Liver (tissue), 3 donors: ENCODE data around the gene LINGO4.

Source experiments
- EGR1 ChIP-seq, 2 donors: IDR thresholded peaks; 2 replicates each; pipeline ENCODE4 v1.6.1; 2016 to 2018; ENCODE audit warnings: antibody characterized with exemption in 2 of 2, low read depth in 2 of 2
- FOXA2 ChIP-seq: IDR thresholded peaks from 2 replicates; pipeline ENCODE4 v1.6.1; 2016; ENCODE audit warnings: antibody characterized with exemption
- GABPA ChIP-seq, 2 donors: IDR thresholded peaks in 1 of 2; conservative IDR thresholded peaks in 1 of 2; 2 replicates each; pipeline ENCODE4 v1.6.1; 2016; ENCODE audit warnings: antibody characterized with exemption in 2 of 2, mild to moderate bottlenecking in 1 of 2, moderate library complexity in 1 of 2
- JUND ChIP-seq, 2 donors: IDR thresholded peaks; 2 replicates each; pipeline ENCODE4 v1.6.1; 2016; ENCODE audit warnings: antibody characterized with exemption in 2 of 2
- NR2F2 ChIP-seq: IDR thresholded peaks from 2 replicates; pipeline ENCODE4 v1.6.1; 2016; ENCODE audit warnings: antibody characterized with exemption
- RAD21 ChIP-seq, 2 donors: IDR thresholded peaks; 2 replicates each; pipeline ENCODE4 v1.6.1; 2016; ENCODE audit warnings: antibody characterized with exemption in 2 of 2, mild to moderate bottlenecking in 2 of 2
- TAF1 ChIP-seq: conservative IDR thresholded peaks from 2 replicates; pipeline ENCODE4 v1.6.1; 2016; ENCODE audit warnings: antibody characterized with exemption, mild to moderate bottlenecking
- YY1 ChIP-seq: IDR thresholded peaks from 2 replicates; pipeline ENCODE4 v1.6.1; 2016; ENCODE audit warnings: antibody characterized with exemption, mild to moderate bottlenecking
- TF ChIP-seq, protein P1 (sequence below): fragments of 150-350 bp; IDR thresholded peaks from 2 replicates; pipeline ENCODE4 v1.5.1; 2017; ENCODE audit warnings: improper control_type of control experiment, low read depth, low read length; ENCODE audit not compliant: missing input control
- TF ChIP-seq, protein P2 (sequence below): IDR thresholded peaks from 2 replicates; pipeline ENCODE4 v1.6.1; 2016; ENCODE audit warnings: antibody characterized with exemption
- TF ChIP-seq, protein P3 (sequence below): IDR thresholded peaks from 2 replicates; pipeline ENCODE4 v1.6.1; 2016; ENCODE audit warnings: antibody characterized with exemption
- donor health status: healthy.
- donor health status: healthy.

DNA sequence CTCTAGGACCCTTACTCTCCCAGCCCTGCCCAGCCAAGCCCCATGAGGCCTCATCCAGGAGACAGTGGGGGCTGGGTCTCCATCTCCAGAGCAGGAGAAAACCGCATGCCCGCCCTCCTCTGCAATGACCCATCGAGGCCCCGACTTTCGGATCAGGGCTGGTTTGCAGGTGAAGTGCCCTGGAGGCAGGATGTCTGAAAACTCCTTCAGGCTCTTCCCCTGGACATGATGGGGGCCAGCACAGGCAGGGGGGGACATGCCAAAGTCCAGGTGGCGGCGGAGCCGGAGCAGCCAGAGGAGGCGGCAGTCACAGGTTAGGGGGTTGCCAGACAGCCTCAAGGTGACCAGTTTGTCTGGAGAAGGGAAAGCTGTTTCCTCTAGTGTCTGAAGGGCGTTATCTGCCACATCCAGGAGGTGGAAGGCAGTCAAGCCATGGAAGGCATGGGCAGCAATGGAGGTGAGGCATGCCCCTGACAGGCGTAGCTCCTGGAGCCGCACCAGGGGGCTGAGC lies 3.9 kb downstream of the LINGO4 start:
- TF ChIP-seq, protein P1, sequence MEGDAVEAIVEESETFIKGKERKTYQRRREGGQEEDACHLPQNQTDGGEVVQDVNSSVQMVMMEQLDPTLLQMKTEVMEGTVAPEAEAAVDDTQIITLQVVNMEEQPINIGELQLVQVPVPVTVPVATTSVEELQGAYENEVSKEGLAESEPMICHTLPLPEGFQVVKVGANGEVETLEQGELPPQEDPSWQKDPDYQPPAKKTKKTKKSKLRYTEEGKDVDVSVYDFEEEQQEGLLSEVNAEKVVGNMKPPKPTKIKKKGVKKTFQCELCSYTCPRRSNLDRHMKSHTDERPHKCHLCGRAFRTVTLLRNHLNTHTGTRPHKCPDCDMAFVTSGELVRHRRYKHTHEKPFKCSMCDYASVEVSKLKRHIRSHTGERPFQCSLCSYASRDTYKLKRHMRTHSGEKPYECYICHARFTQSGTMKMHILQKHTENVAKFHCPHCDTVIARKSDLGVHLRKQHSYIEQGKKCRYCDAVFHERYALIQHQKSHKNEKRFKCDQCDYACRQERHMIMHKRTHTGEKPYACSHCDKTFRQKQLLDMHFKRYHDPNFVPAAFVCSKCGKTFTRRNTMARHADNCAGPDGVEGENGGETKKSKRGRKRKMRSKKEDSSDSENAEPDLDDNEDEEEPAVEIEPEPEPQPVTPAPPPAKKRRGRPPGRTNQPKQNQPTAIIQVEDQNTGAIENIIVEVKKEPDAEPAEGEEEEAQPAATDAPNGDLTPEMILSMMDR: no peak
- no peak for TF ChIP-seq JUND (IDR thresholded peaks at IDR 0.05)
- no peak for TF ChIP-seq FOXA2
- TF ChIP-seq, protein P2, sequence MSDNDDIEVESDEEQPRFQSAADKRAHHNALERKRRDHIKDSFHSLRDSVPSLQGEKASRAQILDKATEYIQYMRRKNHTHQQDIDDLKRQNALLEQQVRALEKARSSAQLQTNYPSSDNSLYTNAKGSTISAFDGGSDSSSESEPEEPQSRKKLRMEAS: no peak
- no peak for TF ChIP-seq EGR1 (IDR thresholded peaks at IDR 0.05; ENCODE audit: low read depth in 2 of 2)
- TF ChIP-seq, protein P3, sequence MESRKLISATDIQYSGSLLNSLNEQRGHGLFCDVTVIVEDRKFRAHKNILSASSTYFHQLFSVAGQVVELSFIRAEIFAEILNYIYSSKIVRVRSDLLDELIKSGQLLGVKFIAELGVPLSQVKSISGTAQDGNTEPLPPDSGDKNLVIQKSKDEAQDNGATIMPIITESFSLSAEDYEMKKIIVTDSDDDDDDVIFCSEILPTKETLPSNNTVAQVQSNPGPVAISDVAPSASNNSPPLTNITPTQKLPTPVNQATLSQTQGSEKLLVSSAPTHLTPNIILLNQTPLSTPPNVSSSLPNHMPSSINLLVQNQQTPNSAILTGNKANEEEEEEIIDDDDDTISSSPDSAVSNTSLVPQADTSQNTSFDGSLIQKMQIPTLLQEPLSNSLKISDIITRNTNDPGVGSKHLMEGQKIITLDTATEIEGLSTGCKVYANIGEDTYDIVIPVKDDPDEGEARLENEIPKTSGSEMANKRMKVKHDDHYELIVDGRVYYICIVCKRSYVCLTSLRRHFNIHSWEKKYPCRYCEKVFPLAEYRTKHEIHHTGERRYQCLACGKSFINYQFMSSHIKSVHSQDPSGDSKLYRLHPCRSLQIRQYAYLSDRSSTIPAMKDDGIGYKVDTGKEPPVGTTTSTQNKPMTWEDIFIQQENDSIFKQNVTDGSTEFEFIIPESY: no peak
- TF ChIP-seq TAF1: no peak
- no peak for TF ChIP-seq NR2F2
- no peak for TF ChIP-seq GABPA (IDR thresholded peaks at IDR 0.05 in 1 of 2, conservative IDR thresholded peaks at IDR 0.05 in 1 of 2)
- no peak for TF ChIP-seq RAD21 (IDR thresholded peaks at IDR 0.05)
- TF ChIP-seq YY1: no peak
